Epithelial cell of esophagus (primary cell): ENCODE results near the gene SH3BP4.
"Not testable (repeated sequence)": the region's sequence is repeated elsewhere in the genome, so short reads cannot be mapped to it uniquely, and the experiment has no call there.

Experiments used
- DNase-seq: peaks from one replicate; pipeline ENCODE4 v3.0.0; 2010; ENCODE audit warnings: low read depth
- H3K4me3 ChIP-seq: 2 replicates; pipeline ENCODE4 v1.5.1; 2011; ENCODE audit warnings: mild to moderate bottlenecking, low read length, control low read depth
- TF ChIP-seq, protein P1 (sequence below): IDR thresholded peaks from 2 replicates; pipeline ENCODE4 v1.5.1; 2011; ENCODE audit warnings: low read depth, mild to moderate bottlenecking, low read length, control low read depth, inconsistent platforms; ENCODE audit not compliant: insufficient read depth; ENCODE audit errors: missing control alignments

SH3BP4 gene

DNA sequence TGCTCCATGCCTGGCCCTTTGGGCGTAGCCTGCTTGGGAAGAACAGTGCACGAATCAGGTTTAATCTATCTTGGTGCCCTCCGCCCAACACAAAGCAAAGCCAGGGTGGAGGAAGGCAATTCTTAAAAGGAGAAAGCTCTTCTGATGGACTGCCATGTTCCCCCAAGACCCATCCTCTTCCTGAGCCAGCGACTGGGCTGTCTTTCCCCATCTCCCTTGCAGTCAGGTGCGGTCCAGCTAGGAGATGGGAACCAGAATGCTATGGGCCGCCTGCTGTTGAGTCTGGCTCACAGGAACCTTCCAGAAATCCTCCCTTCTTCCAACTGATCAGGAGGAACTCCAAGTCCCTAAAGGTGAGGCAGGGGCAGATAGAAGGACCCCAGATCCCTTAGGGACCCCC, 105.0 kb downstream of the SH3BP4 start:
- TF ChIP-seq, protein P1, sequence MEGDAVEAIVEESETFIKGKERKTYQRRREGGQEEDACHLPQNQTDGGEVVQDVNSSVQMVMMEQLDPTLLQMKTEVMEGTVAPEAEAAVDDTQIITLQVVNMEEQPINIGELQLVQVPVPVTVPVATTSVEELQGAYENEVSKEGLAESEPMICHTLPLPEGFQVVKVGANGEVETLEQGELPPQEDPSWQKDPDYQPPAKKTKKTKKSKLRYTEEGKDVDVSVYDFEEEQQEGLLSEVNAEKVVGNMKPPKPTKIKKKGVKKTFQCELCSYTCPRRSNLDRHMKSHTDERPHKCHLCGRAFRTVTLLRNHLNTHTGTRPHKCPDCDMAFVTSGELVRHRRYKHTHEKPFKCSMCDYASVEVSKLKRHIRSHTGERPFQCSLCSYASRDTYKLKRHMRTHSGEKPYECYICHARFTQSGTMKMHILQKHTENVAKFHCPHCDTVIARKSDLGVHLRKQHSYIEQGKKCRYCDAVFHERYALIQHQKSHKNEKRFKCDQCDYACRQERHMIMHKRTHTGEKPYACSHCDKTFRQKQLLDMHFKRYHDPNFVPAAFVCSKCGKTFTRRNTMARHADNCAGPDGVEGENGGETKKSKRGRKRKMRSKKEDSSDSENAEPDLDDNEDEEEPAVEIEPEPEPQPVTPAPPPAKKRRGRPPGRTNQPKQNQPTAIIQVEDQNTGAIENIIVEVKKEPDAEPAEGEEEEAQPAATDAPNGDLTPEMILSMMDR = no peak
- DNase-seq = no peak
- no peak overlapping the region for H3K4me3 ChIP-seq

DNA sequence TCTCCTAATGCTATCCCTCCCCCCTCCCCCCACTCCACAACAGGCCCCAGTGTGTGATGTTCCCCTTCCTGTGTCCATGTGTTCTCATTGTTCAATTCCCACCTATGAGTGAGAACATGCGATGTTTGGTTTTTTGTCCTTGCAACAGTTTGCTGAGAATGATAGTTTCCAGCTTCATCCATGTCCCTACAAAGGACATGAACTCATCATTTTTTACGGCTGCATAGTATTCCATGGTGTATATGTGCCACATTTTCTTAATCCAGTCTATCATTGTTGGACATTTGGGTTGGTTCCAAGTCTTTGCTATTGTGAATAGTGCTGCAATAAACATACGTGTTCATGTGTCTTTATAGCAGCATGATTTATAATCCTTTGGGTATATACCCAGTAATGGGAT, 105.8 kb downstream of the SH3BP4 start:
- H3K4me3 ChIP-seq, DNase-seq: not testable (repeated sequence)

GRCh38 chr2:235059161-235059560, 107.3 kb downstream of the SH3BP4 start:
- TF ChIP-seq, protein P1 = no peak
- no peak for DNase-seq
- H3K4me3 ChIP-seq = no peak overlapping the region

GRCh38 chr2:235061656-235062055, 109.8 kb downstream of the SH3BP4 start:
- TF ChIP-seq, protein P1 = no peak
- H3K4me3 ChIP-seq = no peak overlapping the region

GRCh38 chr2:235063471-235063961, 111.7 kb downstream of the SH3BP4 start:
- TF ChIP-seq, protein P1 = no peak
- DNase-seq = no peak
- H3K4me3 ChIP-seq = no peak overlapping the region

More at GRCh38 chr2:235061656-235062055, 109.8 kb downstream of the SH3BP4 start:
- DNase-seq = no peak

GRCh38 chr2:235064976-235065375, 113.2 kb downstream of the SH3BP4 start:
- TF ChIP-seq, protein P1 = no peak
- DNase-seq = no peak

GRCh38 chr2:235066490-235066889, 114.7 kb downstream of the SH3BP4 start:
- TF ChIP-seq, protein P1 = no peak
- DNase-seq = no peak
- no peak overlapping the region for H3K4me3 ChIP-seq

More at GRCh38 chr2:235064976-235065375, 113.2 kb downstream of the SH3BP4 start:
- no peak overlapping the region for H3K4me3 ChIP-seq
